GM19467 (cell line): ENCODE data around the gene CACNB3.

ENCODE experiments used
- ATAC-seq: cut with Tn5 transposase; IDR thresholded peaks from one replicate; pipeline ENCODE4 v1.9.1; 2021; ENCODE audit warnings: mild to moderate bottlenecking, moderate library complexity; ENCODE audit not compliant: unreplicated experiment

Gene CACNB3

GRCh38 chr12:48788524-48788853, 29.8 kb upstream of the CACNB3 start:
- ATAC-seq: no peak

GRCh38 chr12:48788854-48789775, 29.2 kb upstream of the CACNB3 start, which contains the start of gene ADCY6:
ADCY6 (minus strand) TSS chr12:48789089; CDS start chr12:48783434, 5,655 bp downstream.
- no peak for ATAC-seq

GRCh38 chr12:48789858-48790326, 28.4 kb upstream of the CACNB3 start:
- ATAC-seq: no peak

- ATAC-seq: no peak
Measured at GRCh38 chr12:48793696-48794095, 24.6 kb upstream of the CACNB3 start.

GRCh38 chr12:48794870-48795269, 23.4 kb upstream of the CACNB3 start:
- ATAC-seq: no peak

GRCh38 chr12:48795550-48796455, 22.5 kb upstream of the CACNB3 start:
- ATAC-seq: no peak

- no peak for ATAC-seq
Measured at GRCh38 chr12:48796976-48797375, 21.3 kb upstream of the CACNB3 start.

GRCh38 chr12:48800457-48800856, 17.8 kb upstream of the CACNB3 start:
- no peak for ATAC-seq

GRCh38 chr12:48800971-48801370, 17.3 kb upstream of the CACNB3 start:
- ATAC-seq: no peak

- ATAC-seq: no peak
Measured at GRCh38 chr12:48803675-48804074, 14.6 kb upstream of the CACNB3 start.

- ATAC-seq: no peak
Measured at GRCh38 chr12:48807981-48808380, 10.3 kb upstream of the CACNB3 start.

GRCh38 chr12:48810903-48811431, 7.3 kb upstream of the CACNB3 start:
- ATAC-seq: no peak

GRCh38 chr12:48811437-48812090, 6.7 kb upstream of the CACNB3 start:
- ATAC-seq: no peak

- no peak for ATAC-seq
Measured at GRCh38 chr12:48812389-48812788, 5.9 kb upstream of the CACNB3 start.

GRCh38 chr12:48813465-48814261, 4.6 kb upstream of the CACNB3 start:
- no peak for ATAC-seq

- ATAC-seq: peak; percentile 68
Measured at GRCh38 chr12:48814262-48815125, 3.8 kb upstream of the CACNB3 start.

GRCh38 chr12:48815126-48816110, 2.9 kb upstream of the CACNB3 start:
- peak; percentile 19 for ATAC-seq
